ENCODE measurements around the gene KRTAP1-5. TPM values are rescaled to one million over a fixed set of nuclear protein-coding genes. Genes with fewer than 3 reads are reported as not detected.

KRTAP1-5 gene
- total and polyA plus RNA-seq, 10 of the 15 experiments (the other 5 are each of a cell fraction or from before 2014, with no cell fraction given), result not detected

GRCh38 chr17:40981115-40981514 is 45.9 kb downstream of the KRTAP1-5 start (continued):
- TF ChIP-seq E4F1 (IDR thresholded peaks at IDR 0.05; ENCODE audit: borderline replicate concordance, partially characterized antibody) (no peak), ZNF207 (IDR thresholded peaks at IDR 0.05; ENCODE audit: borderline replicate concordance) (no peak), ATF7 (IDR thresholded peaks at IDR 0.05; ENCODE audit: low read depth) (no peak), SUZ12 (IDR thresholded peaks at IDR 0.05; ENCODE audit: unreplicated experiment) (no peak), POU2F2 (IDR thresholded peaks at IDR 0.05; ENCODE audit: borderline replicate concordance, low read depth, low read length) (no peak)

- FAIRE-seq, result no peak
- DNase-seq (ENCODE audit: low read depth, low spot score), result no peak
- CTCF ChIA-PET, result no interaction called here
- TF ChIP-seq CBFB (IDR thresholded peaks at IDR 0.05; ENCODE audit: low read depth), result no peak
- no peak for TF ChIP-seq NFYA (IDR thresholded peaks at IDR 0.05; ENCODE audit: borderline replicate concordance, low read depth, low read length)
- no peak for TF ChIP-seq MYB (IDR thresholded peaks at IDR 0.05; ENCODE audit: borderline replicate concordance, low read depth, low read length)
- TF ChIP-seq SMC3 (IDR thresholded peaks at IDR 0.05; ENCODE audit: borderline replicate concordance, low read length), result no peak
- no peak for TF ChIP-seq CEBPB (IDR thresholded peaks at IDR 0.05; ENCODE audit: borderline replicate concordance in 1 of 2, low read depth in 2 of 2, low read length in 2 of 2)
- no peak for TF ChIP-seq TCF12 (IDR thresholded peaks at IDR 0.05; ENCODE audit: low read depth, low read length)
- TF ChIP-seq HSF1 (IDR thresholded peaks at IDR 0.05; ENCODE audit: low read depth, low read length), result no peak
- TF ChIP-seq IKZF2 (IDR thresholded peaks at IDR 0.05), result no peak
- no peak for TF ChIP-seq REST (IDR thresholded peaks at IDR 0.05; ENCODE audit: low read depth, low read length)
- in situ Hi-C loops (cut with MboI), result no loop called here
- Histone ChIP-seq H3K4me2 (ENCODE audit: control insufficient read depth, insufficient read depth) (no peak overlapping the region), H2AFZ (ENCODE audit: control insufficient read depth, low read depth, low read length) (no peak overlapping the region), H3K9ac (ENCODE audit: control insufficient read depth, insufficient read depth, low read length) (no peak overlapping the region), H3K4me1 (ENCODE audit: control insufficient read depth, insufficient read depth, low read length) (no peaks in the 10 kb centered on the region), H3K4me3 (no peak overlapping the region), H4K20me1 (ENCODE audit: control insufficient read depth, insufficient read depth) (no peaks in the 10 kb centered on the region), H3K79me2 (ENCODE audit: control insufficient read depth, insufficient read depth, low read length) (no peaks in the 10 kb centered on the region), H3K36me3 (ENCODE audit: control insufficient read depth in 2 of 2, insufficient read depth in 2 of 2, low read length in 1 of 2) (no peaks in the 10 kb centered on the region), H3K9me3 (replicated peaks; ENCODE audit: control insufficient read depth, insufficient read depth, low read length) (no peaks in the 10 kb centered on the region), H3K27ac (ENCODE audit: control insufficient read depth, insufficient read depth) (no peak overlapping the region), H3K27me3 (replicated peaks in 1 of 2; ENCODE audit: control insufficient read depth in 2 of 2, insufficient read depth in 2 of 2, low read length in 1 of 2) (peaks cover 0 to 5% of the 10 kb centered on the region in 2 experiments; a peak in 2 of 4 replicates)
- 45% methylated on average over 8 of the region's 8 CpGs for WGBS (ENCODE audit: insufficient coverage, insufficient replicate concordance, low lambda C conversion rate, missing lambda C conversion rate)
- no peak for ATAC-seq
- RAD21 ChIA-PET (ENCODE audit: unreplicated experiment), result no interaction called here
- no TSS peak for BruUV-seq (replicated peaks)
- intact Hi-C loops (cut with micrococcal nuclease; ENCODE audit: unreplicated experiment), result no loop called here
- SMC1A ChIA-PET (ENCODE audit: uncharacterized antibody, unreplicated experiment), result no interaction called here
- POLR2A ChIA-PET, result no interaction called here
Observed at GRCh38 chr17:40980596-40980995, 46.4 kb downstream of the KRTAP1-5 start.

Measured in GM12878 (cell line).